ENCODE results near the gene TMEM156. TPM values are rescaled to one million over a fixed set of nuclear protein-coding genes. Genes with fewer than 3 reads are reported as not detected.

TMEM156 gene
- total and polyA plus RNA-seq, 2 experiments from 2014 or later: not detected

- TF ChIP-seq ZNF462 (CRISPR knock-in tag; IDR thresholded peaks at IDR 0.05): no peak
These were observed 6.6 kb downstream of the TMEM156 start (continued) for GRCh38 chr4:39025552-39026085.

GRCh38 chr4:39024311-39024865, 7.8 kb downstream of the TMEM156 start:
- no peaks in the 10 kb centered on the region for H3K27me3 ChIP-seq (ENCODE audit: insufficient read depth)
- no peaks in the 10 kb centered on the region for H3F3A ChIP-seq (replicated peaks; ENCODE audit: low read depth)
- no peaks in the 10 kb centered on the region for H3K27me3 Mint-ChIP-seq (ENCODE audit: insufficient read depth, low read depth, poor library complexity)
- no peaks in the 10 kb centered on the region for H3K79me2 ChIP-seq (replicated peaks; ENCODE audit: insufficient read depth)
- TF ChIP-seq CTCF (conservative IDR thresholded peaks at IDR 0.05; ENCODE audit: low read depth in 2 of 2): no peak
- no peak for TF ChIP-seq POLR2AphosphoS5 (IDR thresholded peaks at IDR 0.05; ENCODE audit: low read depth)
- no peak for TF ChIP-seq ZNF114 (CRISPR knock-in tag; IDR thresholded peaks at IDR 0.05)
- TF ChIP-seq NANOG (IDR thresholded peaks at IDR 0.05; ENCODE audit: borderline replicate concordance): no peak
- H3K4me2 ChIP-seq: no peak overlapping the region
- H3K36me3 ChIP-seq (ENCODE audit: insufficient read depth): no peaks in the 10 kb centered on the region
- no peak overlapping the region for H3K27ac Mint-ChIP-seq
- no peaks in the 10 kb centered on the region for H3K36me3 Mint-ChIP-seq (ENCODE audit: low read depth)
- H3K4me1 ChIP-seq (ENCODE audit: insufficient read depth): no peaks in the 10 kb centered on the region
- no peaks in the 10 kb centered on the region for H3K9me3 Mint-ChIP-seq
- H2AFZ ChIP-seq: no peak overlapping the region
- DNase-seq (ENCODE audit: low spot score): no peak
- no peak overlapping the region for H3K4me3 Mint-ChIP-seq
- no peak overlapping the region for H3K27ac ChIP-seq (ENCODE audit: low read depth)
- H3K9me2 ChIP-seq (ENCODE audit: insufficient read depth): 0 out of 2 replicates have a peak, but pooled peaks cover 2% of the 10 kb centered on the region
- no peaks in the 10 kb centered on the region for H4K20me1 ChIP-seq (replicated peaks; ENCODE audit: insufficient read depth)
- H3K4me3 ChIP-seq: no peak overlapping the region
- ATAC-seq: no peak
- no peaks in the 10 kb centered on the region for H3K4me1 Mint-ChIP-seq
